ENCODE data around the gene CA11. TPM values are rescaled to one million over a fixed set of nuclear protein-coding genes. Genes with fewer than 3 reads are reported as not detected.

CA11 gene
- total and polyA plus RNA-seq, 2 donors (not counting 1 experiment from before 2014, with no cell fraction given) = 1.7 to 4.1 TPM

DNA sequence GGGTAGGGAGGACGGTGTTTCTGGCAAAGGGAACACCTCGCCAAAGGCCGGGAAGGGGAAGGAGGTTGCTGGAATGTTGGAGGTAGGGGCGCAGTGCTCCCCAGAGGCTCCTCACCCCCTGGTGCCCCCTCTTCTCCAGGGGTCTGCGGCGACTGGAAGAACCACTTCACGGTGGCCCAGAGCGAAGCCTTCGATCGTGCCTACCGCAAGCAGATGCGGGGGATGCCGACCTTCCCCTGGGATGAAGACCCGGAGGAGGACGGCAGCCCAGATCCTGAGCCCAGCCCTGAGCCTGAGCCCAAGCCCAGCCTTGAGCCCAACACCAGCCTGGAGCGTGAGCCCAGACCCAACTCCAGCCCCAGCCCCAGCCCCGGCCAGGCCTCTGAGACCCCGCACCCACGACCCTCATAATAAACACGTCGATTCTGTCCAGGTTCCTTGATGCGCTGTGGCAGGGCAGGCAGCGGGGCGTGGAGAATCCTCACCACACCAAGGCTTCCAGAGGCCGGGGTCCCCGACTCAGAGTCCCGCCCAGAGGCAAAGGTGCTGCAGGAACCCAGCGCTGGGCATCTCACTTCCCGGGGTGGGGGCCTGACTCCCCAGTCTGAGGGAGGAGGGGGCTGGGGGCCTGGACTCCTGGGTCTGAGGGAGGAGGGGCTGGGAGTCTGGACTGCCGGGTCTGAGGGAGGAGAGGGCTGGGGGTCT, 46.8 kb downstream of the CA11 start:
- H3K9ac ChIP-seq (ENCODE audit: insufficient read depth, low read length) = no peak overlapping the region
- TF ChIP-seq CTCF (conservative IDR thresholded peaks at IDR 0.05 in 1 of 2, IDR thresholded peaks at IDR 0.05 in 1 of 2; ENCODE audit: low read depth in 1 of 2, low read length in 2 of 2) (no peak), EZH2 (IDR thresholded peaks at IDR 0.05; ENCODE audit: low read length, missing control alignments) (no peak)
- no peaks in the 10 kb centered on the region for H3K4me1 ChIP-seq (ENCODE audit: control insufficient read depth, extremely low read depth, insufficient read depth, low read length)
- no peaks in the 10 kb centered on the region for H3K27me3 ChIP-seq (ENCODE audit: control insufficient read depth, insufficient read depth, low read length)
- H3K4me2 ChIP-seq (ENCODE audit: extremely low read depth, insufficient read depth, low read length) = no peak overlapping the region
- H4K20me1 ChIP-seq (ENCODE audit: control insufficient read depth, extremely low read depth, insufficient read depth, low read length) = no peaks in the 10 kb centered on the region
- no peak for DNase-seq (ENCODE audit: low read depth in 2 of 2)
- H3K36me3 ChIP-seq (ENCODE audit: control insufficient read depth, insufficient read depth, low read length) = no peaks in the 10 kb centered on the region
- H3K27ac ChIP-seq (ENCODE audit: insufficient read depth, low read length) = no peak overlapping the region
- no peaks in the 10 kb centered on the region for H3K9me3 ChIP-seq (ENCODE audit: control insufficient read depth, insufficient read depth, low read depth, low read length)
- no peaks in the 10 kb centered on the region for H3K79me2 ChIP-seq (ENCODE audit: control insufficient read depth, insufficient read depth, low read length)
- H2AFZ ChIP-seq (ENCODE audit: low read length) = no peak overlapping the region
- H3K4me3 ChIP-seq (replicated peaks in 1 of 4; ENCODE audit: control extremely low read depth in 1 of 4, insufficient read depth in 1 of 4, low read depth in 3 of 4, low read length in 4 of 4) = no peak overlapping the region

DNA sequence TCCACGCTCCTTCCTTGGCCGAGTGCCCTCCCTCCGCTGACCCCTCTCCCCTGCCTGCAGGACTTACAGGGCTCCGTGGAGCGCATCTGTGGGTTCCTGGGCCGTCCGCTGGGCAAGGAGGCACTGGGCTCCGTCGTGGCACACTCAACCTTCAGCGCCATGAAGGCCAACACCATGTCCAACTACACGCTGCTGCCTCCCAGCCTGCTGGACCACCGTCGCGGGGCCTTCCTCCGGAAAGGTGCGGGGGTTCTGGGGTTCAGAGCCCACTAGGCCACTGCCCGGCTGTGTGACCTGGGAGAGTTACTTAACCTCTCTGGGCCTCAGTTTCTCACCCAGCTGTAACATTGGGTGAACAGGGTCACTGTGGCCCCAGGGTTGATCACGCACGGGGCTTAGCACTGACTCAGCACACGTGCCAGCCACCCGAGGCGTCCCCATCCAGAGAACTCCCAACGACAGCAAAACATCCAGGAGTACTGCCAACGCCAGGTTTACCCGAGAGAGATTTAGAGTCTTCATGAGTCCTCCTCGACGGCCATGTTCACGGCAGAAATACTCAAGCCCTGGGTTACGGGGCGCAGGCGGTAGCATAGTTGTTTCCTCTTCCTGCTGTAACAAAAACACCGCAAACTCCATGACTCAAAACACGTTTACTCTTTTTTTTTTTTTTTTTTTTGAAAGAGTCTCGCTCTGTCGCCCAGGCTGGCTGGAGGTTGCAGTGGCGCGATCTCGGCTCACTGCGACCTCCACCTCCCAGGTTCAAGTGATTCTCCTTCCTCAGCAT, 49.1 kb downstream of the CA11 start:
- Histone ChIP-seq H3K4me1 (ENCODE audit: control insufficient read depth, extremely low read depth, insufficient read depth, low read length) (no peaks in the 10 kb centered on the region), H3K36me3 (ENCODE audit: control insufficient read depth, insufficient read depth, low read length) (no peaks in the 10 kb centered on the region)
- no peak for DNase-seq (ENCODE audit: low read depth in 2 of 2)

More for the DNA sequence above, 49.1 kb downstream of the CA11 start:
- H3K27me3 ChIP-seq (ENCODE audit: control insufficient read depth, insufficient read depth, low read length) = no peaks in the 10 kb centered on the region
- no peaks in the 10 kb centered on the region for H3K9me3 ChIP-seq (ENCODE audit: control insufficient read depth, insufficient read depth, low read depth, low read length)
- no peak for TF ChIP-seq CTCF (conservative IDR thresholded peaks at IDR 0.05 in 1 of 2, IDR thresholded peaks at IDR 0.05 in 1 of 2; ENCODE audit: low read depth in 1 of 2, low read length in 2 of 2)
- no peak for TF ChIP-seq EZH2 (IDR thresholded peaks at IDR 0.05; ENCODE audit: low read length, missing control alignments)
- H3K4me3 ChIP-seq (replicated peaks in 1 of 4; ENCODE audit: control extremely low read depth in 1 of 4, insufficient read depth in 1 of 4, low read depth in 3 of 4, low read length in 4 of 4) = no peak overlapping the region
- no peak overlapping the region for H2AFZ ChIP-seq (ENCODE audit: low read length)
- H4K20me1 ChIP-seq (ENCODE audit: control insufficient read depth, extremely low read depth, insufficient read depth, low read length) = no peaks in the 10 kb centered on the region
- H3K9ac ChIP-seq (ENCODE audit: insufficient read depth, low read length) = no peak overlapping the region
- H3K27ac ChIP-seq (ENCODE audit: insufficient read depth, low read length) = no peak overlapping the region
- no peaks in the 10 kb centered on the region for H3K79me2 ChIP-seq (ENCODE audit: control insufficient read depth, insufficient read depth, low read length)
- no peak overlapping the region for H3K4me2 ChIP-seq (ENCODE audit: extremely low read depth, insufficient read depth, low read length)
